ENCODE results near the gene PAM. TPM values are rescaled to one million over a fixed set of nuclear protein-coding genes. Genes with fewer than 3 reads are reported as not detected.

PAM gene
- total RNA-seq, 1 donor from 2014 or later: 135 TPM

GRCh38 chr5:103013933-103014552 lies 258.9 kb downstream of the PAM start:
- no peak for TF ChIP-seq CTCF (conservative IDR thresholded peaks at IDR 0.05)
- no peak for DNase-seq (ENCODE audit: extremely low spot score, unreplicated experiment)
- no peak overlapping the region for H3K4me3 Mint-ChIP-seq
- H3K27me3 Mint-ChIP-seq: no peaks in the 10 kb centered on the region
- peaks cover 19% of the 10 kb centered on the region for H3K36me3 Mint-ChIP-seq
- no peaks in the 10 kb centered on the region for H3K4me1 Mint-ChIP-seq (ENCODE audit: unreplicated experiment)
- H3K9me3 Mint-ChIP-seq: peaks cover 3% of the 10 kb centered on the region
- H3K27ac Mint-ChIP-seq: no peak overlapping the region

GRCh38 chr5:103014983-103015382 lies 259.9 kb downstream of the PAM start:
- Mint-ChIP-seq H3K9me3 (peaks cover 3% of the 10 kb centered on the region), H3K4me3 (no peak overlapping the region), H3K27ac (no peak overlapping the region), H3K36me3 (peaks cover 19% of the 10 kb centered on the region), H3K4me1 (ENCODE audit: unreplicated experiment) (no peaks in the 10 kb centered on the region), H3K27me3 (no peaks in the 10 kb centered on the region)
- no peak for TF ChIP-seq CTCF (conservative IDR thresholded peaks at IDR 0.05)
- DNase-seq (ENCODE audit: extremely low spot score, unreplicated experiment): no peak

- DNase-seq (ENCODE audit: extremely low spot score, unreplicated experiment): no peak
- H3K4me1 Mint-ChIP-seq (ENCODE audit: unreplicated experiment): no peaks in the 10 kb centered on the region
- H3K36me3 Mint-ChIP-seq: peaks cover 19% of the 10 kb centered on the region
- peaks cover 3% of the 10 kb centered on the region for H3K9me3 Mint-ChIP-seq
- H3K27ac Mint-ChIP-seq: no peak overlapping the region
- H3K27me3 Mint-ChIP-seq: no peaks in the 10 kb centered on the region
- no peak overlapping the region for H3K4me3 Mint-ChIP-seq
- no peak for TF ChIP-seq CTCF (conservative IDR thresholded peaks at IDR 0.05)
Observed at GRCh38 chr5:103016167-103016566, 261.1 kb downstream of the PAM start.

- Mint-ChIP-seq H3K4me1 (ENCODE audit: unreplicated experiment) (no peaks in the 10 kb centered on the region), H3K27me3 (no peaks in the 10 kb centered on the region), H3K27ac (no peak overlapping the region), H3K9me3 (no peaks in the 10 kb centered on the region), H3K4me3 (no peak overlapping the region), H3K36me3 (peaks cover 4% of the 10 kb centered on the region)
- no peak for TF ChIP-seq CTCF (conservative IDR thresholded peaks at IDR 0.05)
- DNase-seq (ENCODE audit: extremely low spot score, unreplicated experiment): no peak
Observed at GRCh38 chr5:103019804-103020203, 264.7 kb downstream of the PAM start.

GRCh38 chr5:103021314-103021713 lies 266.2 kb downstream of the PAM start:
- no peak for DNase-seq (ENCODE audit: extremely low spot score, unreplicated experiment)
- no peak for TF ChIP-seq CTCF (conservative IDR thresholded peaks at IDR 0.05)
- Mint-ChIP-seq H3K27ac (no peak overlapping the region), H3K36me3 (peaks cover 4% of the 10 kb centered on the region), H3K27me3 (no peaks in the 10 kb centered on the region), H3K4me1 (ENCODE audit: unreplicated experiment) (no peaks in the 10 kb centered on the region), H3K9me3 (no peaks in the 10 kb centered on the region), H3K4me3 (no peak overlapping the region)

- H3K27me3 Mint-ChIP-seq: no peaks in the 10 kb centered on the region
- no peak for DNase-seq (ENCODE audit: extremely low spot score, unreplicated experiment)
- no peak overlapping the region for H3K4me3 Mint-ChIP-seq
- H3K36me3 Mint-ChIP-seq: peaks cover 15% of the 10 kb centered on the region
- no peak overlapping the region for H3K27ac Mint-ChIP-seq
- TF ChIP-seq CTCF (conservative IDR thresholded peaks at IDR 0.05): no peak
- H3K4me1 Mint-ChIP-seq (ENCODE audit: unreplicated experiment): no peaks in the 10 kb centered on the region
- H3K9me3 Mint-ChIP-seq: no peaks in the 10 kb centered on the region
Observed at GRCh38 chr5:103027267-103027666, 272.2 kb downstream of the PAM start.
